Right lobe of liver (tissue), 6 donors: ENCODE data around the gene SIK1. TPM values are rescaled to one million over a fixed set of nuclear protein-coding genes. Genes with fewer than 3 reads are reported as not detected.
A peak's percentile ranks its signal among the peaks of the same experiment; 100 is the strongest.

Source experiments
- ATAC-seq, 4 donors: fragments of 200-7000 bp; cut with Tn5 transposase; one replicate each; pipeline ENCODE4 v1.9.1; 2020; ENCODE audit warnings: mild to moderate bottlenecking in 4 of 4, moderate library complexity in 4 of 4
- DNase-seq, 3 donors: peaks; one replicate each; pipeline ENCODE4 v3.0.0-alpha.2; 2020
- H3K27ac ChIP-seq, 3 donors: fragments of 200-600 bp; one replicate each; pipeline ENCODE4 v1.8.0; 2022
- H3K27me3 ChIP-seq, 2 donors: fragments of 200-600 bp; one replicate each; pipeline ENCODE4 v1.8.0; 2022
- H3K36me3 ChIP-seq, 4 donors: fragments of 200-600 bp; sonication (generic) in 1 of 4; one replicate each; pipeline versions ENCODE4 v1.5.1 to v1.8.0; 2017 to 2022; ENCODE audit warnings: control low read depth in 1 of 4
- H3K4me1 ChIP-seq, 4 donors: fragments of 200-600 bp; sonication (generic) in 1 of 4; one replicate each; pipeline versions ENCODE4 v1.5.1 to v1.8.0; 2017 to 2022; ENCODE audit warnings: control low read depth in 1 of 4
- H3K4me3 ChIP-seq, 3 donors: fragments of 200-600 bp; one replicate each; pipeline ENCODE4 v1.8.0; 2022
- H3K9me3 ChIP-seq, 4 donors: fragments of 200-600 bp; sonication (generic) in 1 of 4; one replicate each; pipeline versions ENCODE4 v1.5.1 to v1.8.0; 2017 to 2022; ENCODE audit warnings: control low read depth in 1 of 4
- CTCF ChIP-seq, 4 donors: fragments of 200-600 bp in 3 of 4; fragments of 450-650 bp in 1 of 4; IDR thresholded peaks; one replicate each; pipeline versions ENCODE4 v1.5.1 to v1.8.0; 2016 to 2022; ENCODE audit warnings: antibody characterized with exemption in 4 of 4, mild to moderate bottlenecking in 2 of 4
- POLR2A ChIP-seq: fragments of 450-650 bp; IDR thresholded peaks from one replicate; pipeline ENCODE4 v1.6.1; 2017; ENCODE audit warnings: antibody characterized with exemption, mild to moderate bottlenecking
- WGBS: methylation state at CpG from one replicate; pipeline ENCODE4 v1.1.6; 2018; ENCODE audit warnings: low coverage, low lambda C conversion rate; ENCODE audit not compliant: insufficient coverage; ENCODE audit errors: missing lambda C conversion rate; 5-methylcytosine and 5-hydroxymethylcytosine counted together
- intact Hi-C, 2 donors: fragments of 100-400 bp; cut with DNase I; formaldehyde crosslinking; loops; one replicate each; pipeline versions ENCODE4 v1.11.2 to v1.14.1; 2022
- total RNA-seq, 6 experiments: library from RNA; depleted of rRNA in 2 of 6; stranded (reverse); fragments of >200 nt in 2 of 6; fragmentation: NEBNext Ultra II Directional in 3 of 6; extraction: Animal tissue kit (Norgen Biotek cat#: 25700) in 3 of 6; gene quantifications; one replicate each; pipeline versions ENCODE4 v1.1.0 to v1.2.4, GENCODE V29; 2016 to 2023
- donor health status: DM: no; HTN: yes; CAD: no.
- donor health status: DM: no; HTN: no; CAD: no.
- donor health status: DM: no; HTN: no; CAD: no.
- donor health status: DM: no; HTN: yes; CAD: no.
- donor health status: DM: no; HTN: yes; CAD: no.

The SIK1 gene
- total RNA-seq, 6 experiments from 2014 or later = 4.2 to 44.4 (median 23.9) TPM

GRCh38 chr21:43369596-43370090, 57.3 kb downstream of the SIK1 start:
- 48% methylated on average over 4 of the region's 18 CpGs for WGBS
- Histone ChIP-seq H3K36me3 (no peaks in the 10 kb centered on the region), H3K4me1 (no peaks in the 10 kb centered on the region), H3K27me3 (no peaks in the 10 kb centered on the region), H3K4me3 (no peak overlapping the region), H3K27ac (no peak overlapping the region), H3K9me3 (no peaks in the 10 kb centered on the region)
- TF ChIP-seq POLR2A (no peak), CTCF (IDR thresholded peaks at IDR 0.05) (no peak)
- no peak for ATAC-seq
- peak in 1 of 3 donors; percentile 8 for DNase-seq
- intact Hi-C loops = no loop called here

- WGBS = 46% methylated on average over 10 of the region's 14 CpGs
- Histone ChIP-seq H3K9me3 (no peaks in the 10 kb centered on the region), H3K4me3 (no peak overlapping the region), H3K4me1 (no peaks in the 10 kb centered on the region), H3K36me3 (no peaks in the 10 kb centered on the region), H3K27ac (no peak overlapping the region), H3K27me3 (no peaks in the 10 kb centered on the region)
- TF ChIP-seq CTCF (IDR thresholded peaks at IDR 0.05) (no peak), POLR2A (no peak)
- ATAC-seq (peak in 1 of 4 donors; percentile 48), DNase-seq (peak in 1 of 3 donors; percentile 24)
- intact Hi-C loops = no loop called here
These were observed 57.8 kb downstream of the SIK1 start for GRCh38 chr21:43369124-43369523.

GRCh38 chr21:43368685-43369084, 58.2 kb downstream of the SIK1 start:
- H3K27ac ChIP-seq = no peak overlapping the region
- H3K36me3 ChIP-seq = no peaks in the 10 kb centered on the region
- H3K4me3 ChIP-seq = no peak overlapping the region
- ATAC-seq = no peak
- H3K9me3 ChIP-seq = no peaks in the 10 kb centered on the region
- no peaks in the 10 kb centered on the region for H3K4me1 ChIP-seq
- no peaks in the 10 kb centered on the region for H3K27me3 ChIP-seq
- 79% methylated on average over 3 of the region's 6 CpGs for WGBS
- DNase-seq = no peak
- intact Hi-C loops = no loop called here
- TF ChIP-seq POLR2A (no peak), CTCF (IDR thresholded peaks at IDR 0.05) (no peak)

- intact Hi-C loops = no loop called here
- no peak overlapping the region for H3K27ac ChIP-seq
- no peaks in the 10 kb centered on the region for H3K36me3 ChIP-seq
- DNase-seq (peak in 1 of 3 donors; percentile 3), ATAC-seq (no peak)
- WGBS = 63% methylated on average over 1 of the region's 4 CpGs
- no peaks in the 10 kb centered on the region for H3K27me3 ChIP-seq
- H3K4me3 ChIP-seq = no peak overlapping the region
- no peak for TF ChIP-seq CTCF (IDR thresholded peaks at IDR 0.05)
- TF ChIP-seq POLR2A = no peak
- H3K9me3 ChIP-seq = no peaks in the 10 kb centered on the region
- H3K4me1 ChIP-seq = no peaks in the 10 kb centered on the region
These were observed 59.1 kb downstream of the SIK1 start for GRCh38 chr21:43367859-43368258.

GRCh38 chr21:43367296-43367695, 59.6 kb downstream of the SIK1 start:
- no peaks in the 10 kb centered on the region for H3K27me3 ChIP-seq
- intact Hi-C loops = no loop called here

More at GRCh38 chr21:43367296-43367695, 59.6 kb downstream of the SIK1 start:
- Histone ChIP-seq H3K9me3 (no peaks in the 10 kb centered on the region), H3K27ac (no peak overlapping the region), H3K4me1 (no peaks in the 10 kb centered on the region), H3K4me3 (no peak overlapping the region), H3K36me3 (no peaks in the 10 kb centered on the region)
- WGBS = 85% methylated on average over 6 of the region's 16 CpGs
- TF ChIP-seq CTCF (IDR thresholded peaks at IDR 0.05) (no peak), POLR2A (no peak)
- peak in 1 of 4 donors; percentile 9 for ATAC-seq
- DNase-seq = peak in 1 of 3 donors; percentile 15
